ENCODE measurements around the gene COL4A2.

DNA sequence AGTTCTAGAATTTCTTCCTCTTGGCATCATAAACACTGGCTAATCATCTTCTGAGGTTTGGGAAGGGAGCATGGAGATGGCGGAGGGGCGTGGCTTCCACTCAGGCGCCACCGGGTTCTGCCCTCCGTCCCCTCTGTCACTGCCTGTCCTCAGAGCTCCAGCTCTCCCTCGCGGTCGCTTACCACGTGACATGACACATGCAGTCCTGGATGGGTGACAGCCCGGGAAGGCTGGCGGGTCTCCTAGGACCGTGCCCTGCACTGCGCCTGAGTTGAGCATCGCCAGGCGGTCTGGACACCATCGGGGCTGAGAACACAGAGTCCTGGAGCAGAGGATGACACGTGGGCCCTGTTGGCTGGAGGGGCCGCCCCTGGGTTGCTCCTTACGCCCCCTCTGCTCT, 131.1 kb downstream of the COL4A2 start:
- no peak for TF ChIP-seq LEF1 (IDR thresholded peaks at IDR 0.05; ENCODE audit: borderline replicate concordance)
- no peak for TF ChIP-seq PKNOX1 (IDR thresholded peaks at IDR 0.05)
- TF ChIP-seq L3MBTL2 (conservative IDR thresholded peaks at IDR 0.05) = no peak
- TF ChIP-seq SUZ12 (IDR thresholded peaks at IDR 0.05) = no peak
- no peak for TF ChIP-seq BHLHE40 (IDR thresholded peaks at IDR 0.05; ENCODE audit: borderline replicate concordance)
- TF ChIP-seq TARDBP (IDR thresholded peaks at IDR 0.05) = no peak
- no peak for TF ChIP-seq SP1 (IDR thresholded peaks at IDR 0.05)
- TF ChIP-seq FOXM1 (IDR thresholded peaks at IDR 0.05; ENCODE audit: borderline replicate concordance) = no peak
- no peak for TF ChIP-seq ELF4 (IDR thresholded peaks at IDR 0.05)
- TF ChIP-seq FOXK2 (IDR thresholded peaks at IDR 0.05) = no peak
- no peak for TF ChIP-seq ARNT (IDR thresholded peaks at IDR 0.05)
- no peak for TF ChIP-seq FOXA1 (IDR thresholded peaks at IDR 0.05)
- no peak for TF ChIP-seq HDGF (IDR thresholded peaks at IDR 0.05; ENCODE audit: borderline replicate concordance)
